GM04504 (cell line): Measurements from ENCODE around the gene HID1.

ENCODE experiments used
- DNase-seq: peaks from one replicate; pipeline ENCODE4 v3.0.0-alpha.2; 2012; ENCODE audit warnings: low read depth

Gene HID1

GRCh38 chr17:74947041-74947754 lies 25.4 kb downstream of the HID1 start:
- DNase-seq: no peak

- DNase-seq: no peak
Observed at GRCh38 chr17:74946641-74947040, 25.9 kb downstream of the HID1 start.

- no peak for DNase-seq
Observed at GRCh38 chr17:74945543-74945942, 27.0 kb downstream of the HID1 start.

- no peak for DNase-seq
Observed at GRCh38 chr17:74943808-74944522, 28.6 kb downstream of the HID1 start.

GRCh38 chr17:74941128-74941725 lies 31.3 kb downstream of the HID1 start:
- no peak for DNase-seq

GRCh38 chr17:74939534-74939933 lies 33.0 kb downstream of the HID1 start:
- DNase-seq: no peak

GRCh38 chr17:74938194-74938950 lies 34.2 kb downstream of the HID1 start:
- no peak for DNase-seq

- no peak for DNase-seq
Observed at GRCh38 chr17:74937064-74938051, 35.2 kb downstream of the HID1 start.

GRCh38 chr17:74936470-74936799 lies 36.1 kb downstream of the HID1 start:
- DNase-seq: no peak

GRCh38 chr17:74935585-74936469 lies 36.7 kb downstream of the HID1 start, which contains the start of gene OTOP3:
Gene OTOP3 (plus strand): TSS chr17:74935898. CDS start chr17:74935922, 24 bp downstream.
- DNase-seq: no peak

- DNase-seq: no peak
Observed at GRCh38 chr17:74935048-74935447, 37.5 kb downstream of the HID1 start.

GRCh38 chr17:74930535-74931036 lies 42.0 kb downstream of the HID1 start:
- DNase-seq: no peak

GRCh38 chr17:74928786-74929185 lies 43.8 kb downstream of the HID1 start:
- no peak for DNase-seq

- DNase-seq: no peak
Observed at GRCh38 chr17:74925242-74925641, 47.3 kb downstream of the HID1 start.

GRCh38 chr17:74924250-74924948 lies 48.2 kb downstream of the HID1 start, which contains the start of gene OTOP2:
Gene OTOP2 (plus strand): TSS chr17:74924273. CDS start chr17:74924633, 360 bp downstream.
- no peak for DNase-seq

- DNase-seq: no peak
Observed at GRCh38 chr17:74923538-74924249, 48.9 kb downstream of the HID1 start.

- DNase-seq: no peak
Observed at GRCh38 chr17:74922694-74923537, 49.6 kb downstream of the HID1 start, which contains the start of gene USH1G. Gene USH1G (minus strand): TSS chr17:74923255. CDS start chr17:74923073, 182 bp downstream.

- DNase-seq: no peak
Observed at GRCh38 chr17:74922172-74922571, 50.4 kb downstream of the HID1 start.
